ENCODE results near the gene CSK.
A peak's percentile ranks its signal among the peaks of the same experiment; 100 is the strongest.
"Not testable (repeated sequence)": the region's sequence is repeated elsewhere in the genome, so short reads cannot be mapped to it uniquely, and the experiment has no call there.

Gene CSK

GRCh38 chr15:74781431-74782258, at the start of gene CSK:
Gene CSK (plus strand): TSS chr15:74782080. CDS start chr15:74798298, 16,218 bp downstream.
- DNase-seq, result peak; percentile 45 to 77 (median 64)

DNA sequence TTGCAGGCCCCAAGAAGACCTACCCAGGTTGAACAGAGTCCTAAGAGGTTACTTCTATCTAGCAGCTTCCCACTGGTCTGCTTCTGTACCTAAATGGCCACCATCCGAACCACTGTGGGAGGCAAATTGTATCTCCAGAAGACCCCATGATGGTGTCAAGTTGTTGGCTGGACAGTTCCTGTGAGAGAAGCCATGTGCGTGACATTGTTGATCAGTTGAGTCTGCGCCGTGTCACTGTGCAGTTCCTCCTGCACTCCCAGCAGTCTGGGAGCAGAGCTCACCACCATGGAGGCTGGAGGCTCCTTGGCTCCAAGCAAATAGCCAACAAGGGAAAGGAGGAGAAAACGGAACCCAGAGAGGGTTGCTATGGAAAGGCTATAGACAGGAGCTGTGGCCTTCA, 49.0 kb upstream of the CSK start:
- DNase-seq, result no peak

DNA sequence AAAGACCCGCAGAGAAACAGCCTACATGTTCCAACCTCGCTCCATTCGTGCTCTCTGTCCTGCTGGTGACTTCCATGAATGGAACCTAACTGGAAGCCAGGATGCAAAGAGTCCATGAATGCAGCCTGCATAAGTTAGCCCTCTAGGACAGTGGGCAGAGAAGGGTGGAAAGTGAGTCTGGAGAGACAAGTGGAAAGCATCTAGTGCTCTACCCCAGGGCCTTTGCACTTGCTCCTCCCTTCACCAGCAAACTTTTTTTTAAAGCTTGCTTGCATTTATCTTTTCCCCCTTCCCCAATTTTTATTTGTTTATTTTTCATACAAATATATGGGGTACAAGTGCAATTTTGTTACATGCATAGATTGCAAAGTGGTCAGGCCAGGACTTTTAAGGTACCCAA, 48.6 kb upstream of the CSK start:
- no peak for DNase-seq

DNA sequence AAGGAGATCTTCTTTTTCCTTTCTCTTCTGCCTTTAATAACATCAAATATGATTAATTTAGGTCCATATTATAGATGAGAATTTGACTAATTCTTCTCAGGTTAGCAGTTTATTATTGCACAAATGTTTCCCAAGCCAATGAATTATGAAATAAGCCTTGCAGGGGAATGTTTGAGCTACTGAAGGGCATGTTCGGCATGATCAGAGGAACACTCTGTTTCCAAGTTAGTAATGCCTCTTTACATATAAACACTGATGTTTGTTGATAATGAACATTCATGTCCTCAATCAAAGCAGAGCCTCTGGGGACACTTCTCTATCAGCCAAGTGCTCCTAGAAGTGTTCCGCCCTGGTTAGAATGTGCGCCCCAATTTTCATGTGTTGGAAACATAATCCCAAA, 46.6 kb upstream of the CSK start:
- DNase-seq, result no peak

- not testable (repeated sequence) for DNase-seq
Observed at GRCh38 chr15:74738239-74738638, 43.6 kb upstream of the CSK start.

DNA sequence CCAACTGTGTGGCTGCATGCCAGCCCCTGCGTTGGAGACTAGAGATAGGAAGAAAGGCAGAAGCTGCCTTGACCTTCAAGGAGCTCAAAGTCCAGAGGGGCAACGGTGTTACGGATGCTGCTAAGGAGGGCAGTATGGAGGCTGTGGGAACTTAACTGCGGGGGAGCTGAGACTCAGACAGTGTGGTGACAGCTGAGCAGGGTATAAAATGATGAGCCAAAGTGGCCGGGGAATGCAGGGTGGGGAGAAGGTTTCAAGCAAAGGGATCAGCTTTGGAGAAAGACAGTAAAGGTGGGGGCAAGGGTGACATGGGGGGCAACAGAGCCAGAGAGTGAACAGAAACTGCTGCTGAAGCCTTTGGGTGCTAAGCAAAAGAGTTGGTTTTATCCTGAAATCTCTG, 39.5 kb upstream of the CSK start:
- DNase-seq, result no peak

DNA sequence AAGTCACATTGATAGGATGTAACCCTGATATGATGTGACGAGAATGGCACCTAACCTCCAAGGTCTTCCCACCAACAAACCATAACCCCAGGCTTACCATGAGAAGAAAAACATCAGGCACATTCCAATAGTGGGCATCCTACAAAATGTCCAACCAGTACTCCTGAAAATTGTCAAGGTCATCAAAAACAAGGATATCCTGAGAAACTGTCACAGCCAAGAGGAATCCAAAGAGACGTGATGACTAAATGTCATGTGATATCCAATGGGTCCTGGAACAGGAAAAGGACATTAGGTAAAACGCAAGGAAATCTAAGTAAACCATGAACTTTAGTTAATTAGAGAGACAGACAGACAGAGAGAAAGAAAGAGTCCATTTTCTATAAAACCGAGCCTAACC, 35.5 kb upstream of the CSK start:
- no peak for DNase-seq

DNA sequence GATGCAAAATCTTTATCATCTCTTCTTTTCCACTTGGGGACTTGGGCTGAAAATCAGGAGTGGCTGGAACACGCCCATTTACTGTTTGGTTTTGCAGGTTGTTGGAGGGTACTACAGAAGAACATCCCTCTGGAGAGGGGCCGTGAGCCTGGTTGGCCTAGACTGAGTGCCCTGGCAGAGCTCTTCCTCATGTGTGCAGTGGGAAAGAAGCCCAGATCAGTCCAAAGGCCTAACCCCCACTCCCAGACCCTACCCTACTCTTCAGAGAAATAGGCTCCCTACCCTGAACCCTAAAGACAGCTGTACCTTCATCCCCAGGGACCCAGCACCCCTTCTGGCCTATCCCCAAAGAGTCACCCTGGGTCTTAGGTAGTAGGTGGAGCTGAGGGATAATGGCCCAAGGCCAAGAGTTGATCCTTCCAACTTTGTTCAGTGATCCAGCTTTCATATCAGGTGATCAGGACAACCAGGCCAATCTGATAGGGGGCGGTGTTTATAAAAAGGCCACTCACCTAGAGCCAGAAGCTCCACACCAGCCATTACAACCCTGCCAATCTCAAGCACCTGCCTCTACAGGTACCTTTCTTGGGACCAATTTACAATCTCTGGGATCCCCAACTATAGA, 33.4 kb upstream of the CSK start, which contains the start of gene CYP1A2:
Gene CYP1A2 (plus strand): TSS at position 524 of the 625 bp plus-strand sequence. CDS start 894 bp downstream, outside the sequence.
- DNase-seq, result no peak

- no peak for DNase-seq
Observed at GRCh38 chr15:74749832-74750231, 32.0 kb upstream of the CSK start.

DNA sequence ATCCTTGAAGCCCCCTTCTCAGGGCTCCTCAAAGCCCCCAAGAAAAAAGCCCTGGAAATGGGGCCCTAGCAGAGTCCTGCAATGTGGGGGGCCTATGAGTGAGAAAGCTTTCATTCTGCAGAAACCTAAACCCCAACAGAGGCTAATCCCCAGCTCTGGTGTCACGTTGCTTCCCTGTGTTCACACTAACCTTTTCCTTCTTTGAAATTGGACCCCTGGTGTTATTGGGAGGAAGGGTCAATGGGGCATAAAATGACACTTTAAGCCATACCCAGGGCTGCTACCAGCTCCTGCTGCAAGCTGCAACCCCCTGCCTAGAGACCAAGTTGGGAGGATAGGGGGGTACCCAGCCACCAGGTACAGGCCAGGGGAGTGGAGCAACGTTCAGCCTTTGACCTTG, 31.1 kb upstream of the CSK start:
- DNase-seq, result no peak

DNA sequence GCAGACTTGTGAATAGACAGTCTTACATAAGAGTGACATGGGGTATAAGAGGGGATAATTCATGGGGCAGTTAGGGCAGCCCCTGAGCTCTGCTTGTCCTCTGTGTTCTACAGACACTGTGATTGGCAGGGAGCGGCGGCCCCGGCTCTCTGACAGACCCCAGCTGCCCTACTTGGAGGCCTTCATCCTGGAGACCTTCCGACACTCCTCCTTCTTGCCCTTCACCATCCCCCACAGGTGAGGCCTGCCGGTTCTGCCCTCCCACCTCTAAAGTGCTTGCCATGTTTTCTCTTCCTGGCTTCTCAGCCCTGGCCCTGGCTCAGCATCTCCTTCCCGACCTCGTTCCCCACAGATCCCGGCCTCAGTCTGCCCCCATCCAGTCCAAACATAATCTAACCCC, 29.9 kb upstream of the CSK start:
- DNase-seq, result no peak

GRCh38 chr15:74752531-74752930, 29.3 kb upstream of the CSK start:
- DNase-seq, result no peak

DNA sequence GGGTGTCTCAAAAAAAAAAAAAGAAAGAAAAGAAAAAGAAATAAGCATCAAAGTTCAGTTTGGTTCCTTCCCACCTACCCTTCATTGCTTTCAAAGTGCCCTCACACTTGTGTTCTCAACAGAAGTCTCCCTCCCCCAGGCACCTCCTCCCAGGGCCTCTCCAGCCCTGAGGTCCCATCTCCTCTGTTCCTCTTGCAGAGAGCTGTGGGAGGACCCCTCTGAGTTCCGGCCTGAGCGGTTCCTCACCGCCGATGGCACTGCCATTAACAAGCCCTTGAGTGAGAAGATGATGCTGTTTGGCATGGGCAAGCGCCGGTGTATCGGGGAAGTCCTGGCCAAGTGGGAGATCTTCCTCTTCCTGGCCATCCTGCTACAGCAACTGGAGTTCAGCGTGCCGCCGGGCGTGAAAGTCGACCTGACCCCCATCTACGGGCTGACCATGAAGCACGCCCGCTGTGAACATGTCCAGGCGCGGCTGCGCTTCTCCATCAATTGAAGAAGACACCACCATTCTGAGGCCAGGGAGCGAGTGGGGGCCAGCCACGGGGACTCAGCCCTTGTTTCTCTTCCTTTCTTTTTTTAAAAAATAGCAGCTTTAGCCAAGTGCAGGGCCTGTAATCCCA, 27.2 kb upstream of the CSK start:
- no peak for DNase-seq

DNA sequence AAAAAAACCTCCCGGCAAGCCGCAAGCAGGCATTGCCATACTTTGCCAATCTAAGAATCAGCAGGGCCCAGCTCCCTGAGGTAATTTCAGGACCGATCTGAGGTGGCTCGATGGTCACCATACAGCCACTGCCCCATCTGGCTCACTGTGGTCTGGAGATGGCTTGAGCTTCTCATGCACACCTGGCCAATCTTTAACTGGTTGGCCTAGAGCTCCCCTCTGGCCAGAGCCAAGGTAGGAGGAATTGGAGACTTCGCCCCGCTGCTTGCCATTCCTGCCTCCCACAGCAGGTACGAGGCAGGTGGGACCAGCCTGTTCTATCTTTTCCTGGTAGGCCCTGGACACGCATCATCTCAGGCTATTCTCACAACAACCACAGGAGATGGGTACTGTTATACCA, 23.1 kb upstream of the CSK start:
- DNase-seq, result no peak

- DNase-seq, result no peak
Observed at GRCh38 chr15:74762791-74763150, 19.1 kb upstream of the CSK start.

DNA sequence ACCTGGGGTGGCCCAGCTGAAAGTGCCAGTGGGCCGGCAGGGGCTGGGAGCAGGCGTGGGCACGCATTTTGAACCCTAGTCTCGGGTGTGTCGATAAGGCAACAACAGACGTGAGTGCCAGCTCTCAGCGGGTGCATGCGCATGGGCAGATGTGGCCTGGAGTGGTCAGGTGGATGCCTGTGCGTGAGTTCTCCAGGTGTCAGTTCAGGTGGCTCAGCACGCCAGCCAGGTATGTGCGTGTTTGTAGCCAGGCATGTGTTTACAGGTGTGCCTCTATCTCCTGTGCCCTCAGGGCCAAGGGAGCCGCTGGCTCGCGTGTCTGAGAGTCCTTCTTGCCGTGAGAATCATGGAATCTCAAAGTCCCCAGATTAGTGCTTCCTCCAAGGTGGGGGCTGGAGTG, 18.5 kb upstream of the CSK start:
- no peak for DNase-seq

DNA sequence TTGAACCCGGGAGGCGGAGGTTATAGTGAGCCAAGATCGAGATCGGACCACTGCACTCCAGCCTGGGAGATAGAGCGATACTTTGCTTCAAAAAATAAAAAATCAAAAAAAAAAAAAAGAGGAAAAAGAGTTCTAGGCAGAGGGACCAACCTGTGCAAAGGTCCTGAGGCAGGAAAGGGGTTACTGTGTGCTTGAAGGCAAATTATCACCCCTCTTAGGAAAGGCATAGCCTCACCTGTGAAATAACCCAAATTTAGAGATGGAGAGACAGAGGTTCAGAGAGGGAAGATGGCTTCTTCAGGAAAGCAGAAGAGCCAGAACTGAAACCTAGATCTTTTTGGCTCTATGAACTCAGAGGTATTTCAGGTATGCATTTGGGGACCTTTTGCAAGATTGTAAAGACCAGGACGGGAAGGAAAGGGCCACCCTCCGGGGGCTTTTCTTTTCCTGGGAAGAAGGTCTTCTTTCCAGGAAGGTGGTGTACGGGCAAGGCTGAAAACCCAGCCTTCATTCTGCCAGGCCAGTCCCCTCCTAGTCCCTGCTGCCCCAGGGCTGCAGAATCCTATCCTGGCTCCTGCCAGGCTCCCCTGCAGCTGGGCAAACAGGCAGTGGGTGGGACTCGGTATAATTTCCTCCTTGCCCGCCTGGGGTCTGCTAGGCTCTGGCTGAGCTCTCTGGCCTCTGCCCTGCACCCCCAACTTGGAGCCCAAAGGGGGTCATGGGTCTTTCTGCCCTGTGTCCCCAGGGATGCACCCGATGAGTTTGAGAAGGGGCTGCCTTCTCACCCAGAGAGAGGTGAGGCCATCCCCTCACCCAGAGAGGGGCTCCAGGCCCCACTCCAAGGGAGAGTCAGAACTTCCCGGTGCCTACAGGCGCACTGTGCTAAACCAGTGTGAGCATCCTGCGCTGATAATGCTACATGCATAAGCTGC, 14.4 kb upstream of the CSK start:
- no peak for DNase-seq

GRCh38 chr15:74768099-74768770, 13.6 kb upstream of the CSK start:
- no peak for DNase-seq

DNA sequence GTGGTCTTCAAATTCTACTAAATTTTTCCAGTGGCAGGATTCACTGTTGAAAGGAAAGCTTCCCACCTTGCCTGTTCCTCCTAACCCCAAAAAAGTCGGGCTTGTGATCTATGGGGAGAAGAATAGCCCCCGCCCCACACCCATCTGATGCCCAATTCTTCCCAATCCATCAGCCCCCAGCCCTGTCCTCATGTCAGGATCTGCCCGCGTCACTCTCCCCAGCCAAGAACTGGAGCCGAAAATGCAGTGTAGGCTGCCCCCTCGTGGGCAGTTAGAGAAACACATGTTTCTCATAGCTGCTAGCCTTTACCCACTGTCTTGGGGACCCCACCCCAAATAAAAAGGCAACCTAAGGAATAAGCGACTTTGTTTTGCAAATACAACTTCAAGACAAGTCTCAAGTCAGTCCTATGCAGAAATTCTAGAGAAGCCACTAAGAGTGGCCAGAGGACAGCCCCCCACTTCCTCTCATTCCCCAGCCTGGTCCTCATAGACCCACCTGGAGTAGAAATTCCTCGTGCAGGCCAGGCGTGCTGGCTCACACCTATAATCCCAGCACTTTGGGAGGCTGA, 13.0 kb upstream of the CSK start:
- DNase-seq, result peak; percentile 41 to 52 (median 46)

- no peak for DNase-seq
Observed at GRCh38 chr15:74769463-74770025, 12.3 kb upstream of the CSK start.

GRCh38 chr15:74770211-74770903, 11.5 kb upstream of the CSK start:
- DNase-seq, result no peak

Measured in activated CD4-positive, CD25-positive, alpha-beta regulatory T cell (primary cell).